NCI-H2227 (cell line): Measurements from ENCODE around the gene SYT9.

Experiments used
- DNase-seq: peaks from one replicate; lab custom pipeline; 2025; ENCODE audit not compliant: unreplicated experiment; lab: John Stamatoyannopoulos, UW

SYT9 gene

GRCh38 chr11:7251836-7252682 is at the start of gene SYT9:
Gene SYT9, plus strand, starts transcription at chr11:7251904. Its CDS starts 283 bp downstream, at chr11:7252187.
- peak; percentile 51 for DNase-seq

GRCh38 chr11:7202412-7202811 is 49.3 kb upstream of the SYT9 start:
- DNase-seq: no peak

DNA sequence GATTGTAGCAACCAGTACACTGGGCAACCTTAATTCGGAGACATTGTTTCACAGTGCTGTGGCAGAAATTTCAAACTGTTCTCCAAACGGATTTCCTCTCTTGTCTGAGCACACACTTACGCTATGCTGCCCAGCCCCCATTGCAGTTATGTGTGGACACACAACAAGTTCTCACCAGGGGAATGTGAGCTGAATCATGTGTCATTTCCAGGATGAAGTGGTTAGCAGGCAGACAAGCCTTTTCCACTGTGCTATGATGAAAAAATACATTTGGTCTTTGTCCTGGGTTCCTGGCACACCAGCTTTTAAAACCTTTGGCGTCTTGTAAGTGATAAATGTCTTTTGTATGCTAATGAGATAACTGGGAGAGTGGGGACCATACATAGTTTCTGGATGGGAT is 46.9 kb upstream of the SYT9 start:
- no peak for DNase-seq

GRCh38 chr11:7208391-7208790 is 43.3 kb upstream of the SYT9 start:
- DNase-seq: no peak

DNA sequence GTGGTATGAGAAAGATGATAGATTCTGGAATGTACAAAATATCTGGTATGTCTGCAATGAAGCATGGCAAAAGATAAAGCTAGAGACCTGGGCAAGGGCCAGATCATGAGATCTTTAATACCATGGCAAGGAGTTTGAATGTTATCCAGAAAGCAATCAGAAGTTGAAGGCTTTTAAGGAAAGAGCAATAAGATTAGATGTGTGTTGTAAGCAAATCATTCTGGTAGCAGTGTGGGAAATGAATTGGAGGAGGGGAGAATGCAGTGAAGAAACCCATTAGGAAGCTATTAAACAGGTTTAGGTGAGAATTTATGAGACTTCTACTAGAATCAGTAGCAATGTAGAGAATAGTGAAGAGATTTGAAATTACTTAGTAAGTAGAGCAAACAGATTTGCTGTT is 32.2 kb upstream of the SYT9 start:
- DNase-seq: no peak

- no peak for DNase-seq
Observed at GRCh38 chr11:7220636-7221035, 31.1 kb upstream of the SYT9 start.

DNA sequence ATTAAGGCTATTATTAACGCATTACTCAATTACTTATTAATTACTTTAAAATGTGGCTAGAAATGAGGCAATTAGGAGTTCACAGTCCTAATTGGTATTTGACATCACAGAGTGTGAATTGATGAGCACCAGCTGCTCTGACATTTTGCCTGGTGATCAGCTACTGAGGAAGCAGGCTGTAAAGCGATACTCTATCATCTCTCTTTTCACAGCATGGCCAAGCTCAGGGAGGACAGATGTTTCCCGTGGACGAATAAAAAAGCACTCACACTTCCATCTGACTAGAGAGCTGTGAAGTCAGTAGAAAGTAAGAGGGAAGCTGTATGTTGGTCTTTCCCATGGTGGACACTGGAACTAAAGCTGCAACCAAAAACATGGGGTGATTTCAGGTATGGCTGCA is 29.1 kb upstream of the SYT9 start:
- DNase-seq: no peak

DNA sequence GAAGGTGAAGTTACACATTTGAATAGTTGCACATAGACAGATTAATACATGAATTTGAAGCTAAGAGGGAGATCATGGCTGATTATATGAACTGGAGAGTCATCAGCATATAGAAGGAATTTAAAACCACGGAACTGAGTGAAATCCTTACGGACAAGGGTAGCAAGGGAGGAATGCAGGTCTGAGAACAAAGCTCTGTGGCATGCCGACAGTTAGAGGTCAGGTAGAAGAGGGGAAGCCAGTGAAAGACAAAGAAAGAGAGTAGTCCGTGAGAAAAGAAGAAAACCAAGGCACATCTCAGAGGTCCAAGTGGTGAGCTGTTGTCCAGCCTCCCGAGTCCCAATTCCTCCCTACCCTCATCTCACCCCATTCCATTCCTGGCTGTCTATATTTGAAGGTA is 11.8 kb upstream of the SYT9 start:
- no peak for DNase-seq

GRCh38 chr11:7245341-7245740 is 6.4 kb upstream of the SYT9 start:
- DNase-seq: no peak

DNA sequence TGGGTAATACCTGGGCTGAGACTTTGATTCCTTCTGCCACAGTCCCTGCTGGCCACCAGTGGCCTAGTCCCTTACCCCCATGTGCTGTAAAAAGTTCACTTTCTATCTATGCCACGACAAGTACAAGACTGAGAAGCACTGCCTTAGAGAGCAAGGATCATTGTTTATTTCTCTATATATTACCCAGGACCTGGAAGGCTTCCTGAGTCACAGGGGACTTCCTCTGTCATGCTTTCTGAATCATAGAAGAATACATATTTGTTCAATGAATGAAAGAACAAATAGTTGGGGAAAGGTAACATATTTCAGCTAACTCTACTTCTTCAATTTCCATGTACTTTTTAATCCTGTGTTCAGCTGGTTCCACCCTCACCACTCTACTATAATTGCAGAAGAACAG is 5.5 kb upstream of the SYT9 start:
- DNase-seq: no peak

GRCh38 chr11:7250166-7250565 is 1.5 kb upstream of the SYT9 start:
- DNase-seq: no peak

DNA sequence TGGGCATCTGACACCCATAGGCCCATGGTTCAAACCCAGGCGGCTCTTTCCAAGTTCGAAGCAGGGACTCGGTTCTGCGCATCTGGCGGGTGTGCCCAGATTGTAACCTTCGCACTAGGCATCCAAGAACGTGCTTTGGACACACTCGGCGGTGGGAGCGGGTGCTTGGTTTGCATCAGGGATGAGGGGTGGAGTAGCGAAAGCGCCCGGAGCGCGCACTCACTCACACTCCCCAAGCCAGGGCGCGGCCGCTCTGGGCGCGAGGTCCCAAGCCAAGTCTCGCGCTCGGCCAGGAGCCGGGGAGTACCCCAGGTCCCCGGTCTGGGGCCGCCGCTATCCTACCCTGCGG is 243 bp upstream of the SYT9 start:
- DNase-seq: no peak

GRCh38 chr11:7252683-7253213 is 1.0 kb downstream of the SYT9 start:
- DNase-seq: no peak

DNA sequence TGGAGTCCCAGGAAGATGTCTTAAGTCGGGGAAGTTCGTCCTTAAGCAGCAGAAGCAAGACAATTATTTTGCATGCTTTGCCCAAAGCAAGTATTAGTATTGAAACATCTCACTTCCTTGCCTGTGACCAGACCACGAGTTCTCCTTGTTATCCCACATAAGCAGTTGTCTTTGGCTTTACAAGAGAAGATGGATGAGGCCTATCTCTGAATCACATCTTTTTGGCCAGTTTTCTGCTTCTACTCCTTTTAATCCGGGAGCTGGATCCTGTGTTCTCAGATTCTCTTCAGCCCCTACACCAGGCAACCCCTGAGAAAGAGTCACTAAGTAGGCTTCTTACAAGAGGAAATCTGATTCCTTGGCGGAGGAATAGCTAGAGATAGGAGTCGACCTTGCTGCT is 2.1 kb downstream of the SYT9 start:
- DNase-seq: no peak

DNA sequence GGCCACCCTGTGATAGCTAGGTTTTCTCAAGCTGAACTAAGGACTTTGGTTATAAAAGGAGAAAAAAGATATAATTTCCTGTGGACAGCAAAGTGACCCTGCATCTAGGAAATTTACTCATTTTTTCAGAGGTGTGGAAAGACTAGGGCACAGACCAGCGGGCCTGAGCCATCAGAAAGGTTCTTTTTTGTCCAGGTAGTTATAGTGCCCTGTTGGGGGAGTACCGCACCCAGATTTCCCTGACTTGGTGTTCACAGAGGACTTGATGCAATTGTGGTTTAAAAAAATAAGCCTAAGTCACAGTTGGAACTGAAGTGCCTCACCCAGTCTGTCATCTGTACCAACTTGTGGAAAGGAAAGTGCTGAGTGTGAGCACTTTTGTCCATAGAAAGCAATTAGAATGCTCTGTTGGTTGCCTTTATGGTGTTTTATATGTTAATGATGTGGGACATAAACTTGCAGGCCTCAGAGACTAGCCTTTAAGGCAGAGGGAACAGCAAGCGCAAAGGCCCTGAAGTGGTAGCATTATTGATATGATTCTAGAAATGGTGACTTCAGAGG is 3.1 kb downstream of the SYT9 start:
- no peak for DNase-seq

- DNase-seq: no peak
Observed at GRCh38 chr11:7256943-7257342, 5.2 kb downstream of the SYT9 start.

GRCh38 chr11:7257724-7258123 is 6.0 kb downstream of the SYT9 start:
- no peak for DNase-seq

DNA sequence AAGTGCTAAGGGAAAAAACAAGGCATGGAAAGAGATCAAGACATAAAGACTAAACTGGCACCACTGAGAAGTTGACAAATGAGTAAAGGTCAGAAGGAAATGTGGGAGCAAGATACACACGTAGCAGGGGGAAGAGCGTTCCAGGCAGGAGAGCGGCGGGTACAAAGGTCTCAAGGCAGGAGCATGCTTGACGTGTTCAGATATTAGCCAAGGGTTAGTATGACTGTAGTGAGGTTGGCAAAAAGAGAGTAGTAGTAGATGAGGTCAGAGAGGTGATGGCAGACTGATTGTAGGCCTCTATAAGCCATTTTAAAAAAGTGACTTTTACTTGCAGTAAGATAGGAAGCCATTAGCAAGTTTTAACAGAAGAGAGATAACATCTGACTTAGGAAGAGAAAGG is 9.9 kb downstream of the SYT9 start:
- DNase-seq: no peak

GRCh38 chr11:7262672-7263071 is 11.0 kb downstream of the SYT9 start:
- DNase-seq: no peak

- no peak for DNase-seq
Observed at GRCh38 chr11:7263842-7264241, 12.1 kb downstream of the SYT9 start.

GRCh38 chr11:7268758-7269157 is 17.1 kb downstream of the SYT9 start:
- no peak for DNase-seq

GRCh38 chr11:7270233-7270865 is 18.6 kb downstream of the SYT9 start:
- DNase-seq: no peak
